HCT116 (cell line): ENCODE results near the gene LRRN4CL. TPM values are rescaled to one million over a fixed set of nuclear protein-coding genes. Genes with fewer than 3 reads are reported as not detected.
A peak's percentile ranks its signal among the peaks of the same experiment; 100 is the strongest.
"Not testable (repeated sequence)": the region's sequence is repeated elsewhere in the genome, so short reads cannot be mapped to it uniquely, and the experiment has no call there.

ENCODE experiments used
- ATAC-seq: fragments of 200-7000 bp; cut with Tn5 transposase; 2 replicates; pipeline ENCODE4 v1.9.1; 2020; ENCODE audit warnings: mild to moderate bottlenecking, moderate library complexity
- BruUV-seq: library from RNA; stranded (reverse); fragments of 400-500 nt; replicated peaks from 2 replicates; lab custom pipeline; 2021; lab: Mats Ljungman, UMichigan
- CTCF ChIA-PET: fragments of 300-600 bp; sonication (Branson Sonifier 250); formaldehyde crosslinking; loops from one replicate; lab custom pipeline; 2021; ENCODE audit warnings: antibody characterized with exemption; lab: Charles Lee
- POLR2A ChIA-PET: fragments of 300-600, 350-600 bp; sonication (Branson Sonifier 250); formaldehyde crosslinking; loops from one replicate; lab custom pipeline; 2021; ENCODE audit warnings: antibody characterized with exemption; lab: Charles Lee
- RAD21 ChIA-PET, 2 experiments: fragments of 300-600 bp; sonication (Branson Sonifier 250); formaldehyde crosslinking; loops; one replicate each; lab custom pipeline; 2023; ENCODE audit warnings: low total read pairs in 2 of 2; ENCODE audit not compliant: uncharacterized antibody in 2 of 2, unreplicated experiment in 2 of 2, low non-redundant PET in 1 of 2; lab: Charles Lee
- DNase-seq: peaks from one replicate; pipeline ENCODE4 v3.0.0-alpha.2; 2010; ENCODE audit warnings: low read depth, low spot score
- H2AFZ ChIP-seq: fragments of 200-600 bp; shearing (Covaris generic), sonication (generic); 2 replicates; pipeline ENCODE4 v1.6.1; 2017; ENCODE audit warnings: low read depth, mixed run types, mixed read lengths, antibody characterized with exemption, low read length; ENCODE audit not compliant: poor library complexity, severe bottlenecking
- H3K27ac ChIP-seq: 2 replicates; pipeline ENCODE4 v1.5.1; 2012; ENCODE audit warnings: low read depth, low read length
- H3K27me3 ChIP-seq: fragments of 200-600 bp; sonication (generic); 2 replicates; pipeline ENCODE4 v1.6.1; 2016; ENCODE audit warnings: mixed run types, low read length, mixed read lengths; ENCODE audit not compliant: insufficient read depth
- H3K36me3 ChIP-seq, 2 experiments: fragments of 200-500 bp in 1 of 2; fragments of 200-600 bp in 1 of 2; sonication (Bioruptor generic) in 1 of 2; sonication (generic) in 1 of 2; 2 replicates each; pipeline versions ENCODE4 v1.5.1 to v1.6.1; 2014 to 2016; ENCODE audit warnings: low read length in 2 of 2, inconsistent platforms in 1 of 2, mixed read lengths in 1 of 2, mixed run types in 1 of 2; ENCODE audit not compliant: insufficient read depth in 2 of 2, control insufficient read depth in 1 of 2
- H3K4me1 ChIP-seq, 2 experiments: fragments of 200-600 bp in 1 of 2; sonication (generic) in 1 of 2; 2 replicates each; pipeline versions ENCODE4 v1.5.1 to v1.6.1; 2012 to 2017; ENCODE audit warnings: low read length in 2 of 2, inconsistent platforms in 1 of 2, mild to moderate bottlenecking in 1 of 2, mixed read lengths in 1 of 2, mixed run types in 1 of 2, moderate library complexity in 1 of 2; ENCODE audit not compliant: insufficient read depth in 2 of 2, control insufficient read depth in 1 of 2
- H3K4me2 ChIP-seq: fragments of 200-600 bp; sonication (generic); 2 replicates; pipeline ENCODE4 v1.6.1; 2017; ENCODE audit warnings: mixed run types, low read length, mixed read lengths
- H3K4me3 ChIP-seq, 2 experiments: fragments of 200-600 bp in 1 of 2; sonication (generic) in 1 of 2; replicated peaks in 1 of 2; 2 replicates each; pipeline ENCODE4 v1.5.1; 2011 to 2016; ENCODE audit warnings: low read length in 2 of 2, control low read depth in 1 of 2, low read depth in 1 of 2, mild to moderate bottlenecking in 1 of 2, mixed read lengths in 1 of 2, mixed run types in 1 of 2
- H3K79me2 ChIP-seq: fragments of 200-600 bp; sonication (generic); 2 replicates; pipeline ENCODE4 v1.6.1; 2017; ENCODE audit warnings: mild to moderate bottlenecking, mixed run types, low read length, moderate library complexity, mixed read lengths; ENCODE audit not compliant: insufficient read depth
- H3K9ac ChIP-seq: fragments of 200-600 bp; sonication (generic); 2 replicates; pipeline ENCODE4 v1.6.1; 2016; ENCODE audit warnings: low read length, mixed read lengths
- H3K9me2 ChIP-seq: fragments of 200-600 bp; sonication (generic), shearing (Covaris generic); 2 replicates; pipeline ENCODE4 v1.6.1; 2017; ENCODE audit warnings: mixed run types, mild to moderate bottlenecking, moderate library complexity; ENCODE audit not compliant: insufficient read depth
- H3K9me3 ChIP-seq, 2 experiments: fragments of 200-500 bp in 1 of 2; fragments of 200-600 bp in 1 of 2; sonication (Bioruptor generic) in 1 of 2; sonication (generic) in 1 of 2; 2 replicates each; pipeline ENCODE4 v1.6.1; 2014 to 2017; ENCODE audit warnings: low read length in 2 of 2, mixed read lengths in 2 of 2, inconsistent platforms in 1 of 2, low read depth in 1 of 2, mild to moderate bottlenecking in 1 of 2, mixed run types in 1 of 2, moderate library complexity in 1 of 2; ENCODE audit not compliant: control insufficient read depth in 1 of 2, insufficient read depth in 1 of 2
- H4K20me1 ChIP-seq: fragments of 200-600 bp; sonication (generic), shearing (Covaris generic); 2 replicates; pipeline ENCODE4 v1.6.1; 2017; ENCODE audit warnings: mixed run types, mild to moderate bottlenecking, moderate library complexity; ENCODE audit not compliant: insufficient read depth
- EGR1 ChIP-seq: IDR thresholded peaks from 2 replicates; pipeline ENCODE4 v1.6.1; 2012; ENCODE audit warnings: low read depth
- RAD21 ChIP-seq: IDR thresholded peaks from 2 replicates; pipeline ENCODE4 v1.6.1; 2012; ENCODE audit warnings: low read depth, mild to moderate bottlenecking
- intact Hi-C: fragments of 100-400 bp; cut with micrococcal nuclease; formaldehyde crosslinking; loops from 2 replicates; pipeline ENCODE4 v1.10.0; 2022
- total RNA-seq: library from RNA; stranded (reverse); gene quantifications from one replicate; pipeline ENCODE4 v1.2.1, GENCODE V29; 2021; ENCODE audit not compliant: unreplicated experiment
- TF ChIP-seq, protein P1 (sequence below), 3 experiments: fragments of 200-600 bp in 1 of 3; sonication (generic) in 1 of 3; IDR thresholded peaks in 2 of 3; conservative IDR thresholded peaks in 1 of 3; 2 replicates each; pipeline ENCODE4 v1.5.1; 2012 to 2017; ENCODE audit warnings: low read depth in 2 of 3, low read length in 2 of 3, antibody characterized with exemption in 1 of 3, borderline replicate concordance in 1 of 3, control low read depth in 1 of 3, mild to moderate bottlenecking in 1 of 3, mixed read lengths in 1 of 3, mixed run types in 1 of 3, moderate library complexity in 1 of 3; ENCODE audit not compliant: insufficient read depth in 1 of 3

LRRN4CL gene
- total RNA-seq, 1 experiment from 2014 or later, result 0.71 TPM

DNA sequence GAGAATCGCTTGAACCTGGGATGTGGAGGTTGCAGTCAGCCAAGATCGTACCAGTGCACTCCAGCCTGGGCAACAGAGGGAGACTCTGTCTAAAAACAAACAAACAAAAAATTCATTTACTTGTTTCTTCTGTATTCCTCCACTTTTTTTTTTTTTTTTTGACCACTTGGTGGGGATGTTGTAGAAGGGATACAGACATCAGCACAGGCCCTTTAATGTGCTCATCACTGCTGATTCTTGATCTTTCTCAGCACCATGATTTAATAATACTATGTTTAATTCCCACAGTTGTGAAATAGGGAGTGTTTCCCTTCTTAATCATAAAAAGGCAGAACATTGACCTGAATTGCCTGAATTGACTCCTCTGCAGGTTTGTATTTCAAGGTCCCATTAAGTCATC is 43.5 kb upstream of the LRRN4CL start:
- RAD21 ChIA-PET, result no interaction called here
- intact Hi-C loops, result loop anchor here (1.0 to 2.0 kb wide), 3 partner anchors 36 to 130 kb away; partner anchors contain the start of gene TMEM179B
- H2AFZ ChIP-seq, result no peak overlapping the region
- no TSS peak for BruUV-seq
- H3K4me1 ChIP-seq, result peaks cover 6 to 10% of the 10 kb centered on the region in 2 experiments; a peak in 3 of 4 replicates
- CTCF ChIA-PET, result no interaction called here
- ATAC-seq (no peak), DNase-seq (no peak)
- H3K9ac ChIP-seq, result no peak overlapping the region
- H4K20me1 ChIP-seq, result no peaks in the 10 kb centered on the region
- POLR2A ChIA-PET, result no interaction called here
- no peaks in the 10 kb centered on the region for H3K9me3 ChIP-seq
- TF ChIP-seq RAD21 (peak; percentile 65), EGR1 (no peak)
- TF ChIP-seq, protein P1, sequence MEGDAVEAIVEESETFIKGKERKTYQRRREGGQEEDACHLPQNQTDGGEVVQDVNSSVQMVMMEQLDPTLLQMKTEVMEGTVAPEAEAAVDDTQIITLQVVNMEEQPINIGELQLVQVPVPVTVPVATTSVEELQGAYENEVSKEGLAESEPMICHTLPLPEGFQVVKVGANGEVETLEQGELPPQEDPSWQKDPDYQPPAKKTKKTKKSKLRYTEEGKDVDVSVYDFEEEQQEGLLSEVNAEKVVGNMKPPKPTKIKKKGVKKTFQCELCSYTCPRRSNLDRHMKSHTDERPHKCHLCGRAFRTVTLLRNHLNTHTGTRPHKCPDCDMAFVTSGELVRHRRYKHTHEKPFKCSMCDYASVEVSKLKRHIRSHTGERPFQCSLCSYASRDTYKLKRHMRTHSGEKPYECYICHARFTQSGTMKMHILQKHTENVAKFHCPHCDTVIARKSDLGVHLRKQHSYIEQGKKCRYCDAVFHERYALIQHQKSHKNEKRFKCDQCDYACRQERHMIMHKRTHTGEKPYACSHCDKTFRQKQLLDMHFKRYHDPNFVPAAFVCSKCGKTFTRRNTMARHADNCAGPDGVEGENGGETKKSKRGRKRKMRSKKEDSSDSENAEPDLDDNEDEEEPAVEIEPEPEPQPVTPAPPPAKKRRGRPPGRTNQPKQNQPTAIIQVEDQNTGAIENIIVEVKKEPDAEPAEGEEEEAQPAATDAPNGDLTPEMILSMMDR (IDR thresholded peaks at IDR 0.05 in 2 of 3, conservative IDR thresholded peaks at IDR 0.05 in 1 of 3; ENCODE audit: borderline replicate concordance in 1 of 3, insufficient read depth in 1 of 3, low read depth in 2 of 3, low read length in 2 of 3), result peak; percentile 21 to 59 (median 33); a peak in 4 of 6 replicates
- H3K27me3 ChIP-seq, result no peaks in the 10 kb centered on the region
- H3K4me3 ChIP-seq, result no peak overlapping the region
- H3K4me2 ChIP-seq, result no peak overlapping the region
- peaks cover 45% of the 10 kb centered on the region for H3K79me2 ChIP-seq
- no peak overlapping the region for H3K27ac ChIP-seq
- H3K9me2 ChIP-seq, result no peaks in the 10 kb centered on the region
- H3K36me3 ChIP-seq, result peaks cover 9 to 17% of the 10 kb centered on the region in 2 experiments

DNA sequence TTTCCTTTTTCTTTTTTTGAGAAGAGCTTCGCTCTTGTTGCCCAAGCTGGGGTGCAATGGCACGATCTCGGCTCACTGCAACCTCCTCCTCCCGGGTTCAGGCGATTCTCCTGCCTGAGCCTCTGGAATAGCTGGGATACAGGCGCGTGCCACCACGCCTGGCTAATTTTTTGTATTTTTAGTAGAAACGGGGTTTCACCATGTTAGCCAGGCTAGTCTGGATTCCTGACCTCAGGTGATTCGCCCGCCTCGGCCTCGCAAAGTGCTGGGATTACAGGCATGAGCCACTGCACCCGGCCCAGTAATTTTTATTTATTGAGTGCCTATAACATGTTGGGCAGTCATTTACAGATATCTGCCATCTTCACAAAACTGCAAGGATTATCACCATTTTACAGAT is 40.7 kb upstream of the LRRN4CL start:
- Histone ChIP-seq H3K9ac (peak overlapping the region; percentile 93; the same call in 1 of the 2 replicates), H3K36me3 (peaks cover 8 to 10% of the 10 kb centered on the region in 2 experiments; a peak in 2 of 4 replicates), H3K79me2 (peaks cover 59% of the 10 kb centered on the region), H3K4me2 (peak overlapping the region; percentile 100), H3K4me1 (peaks cover 11 to 21% of the 10 kb centered on the region in 2 experiments; a peak in 3 of 4 replicates), H3K4me3 (peak overlapping the region; percentile 98 to 100; a peak in 3 of 4 replicates)
- DNase-seq, H3K27me3 ChIP-seq, H3K9me2 ChIP-seq, H3K27ac ChIP-seq, RAD21 ChIA-PET, H2AFZ ChIP-seq, H3K9me3 ChIP-seq, ATAC-seq, BruUV-seq, intact Hi-C loops, H4K20me1 ChIP-seq: not testable (repeated sequence)
- POLR2A ChIA-PET, result interaction anchor here (0.6 to 4.3 kb wide), 3 partner anchors 56 to 111 kb away, joined by 3 to 59 read pairs (median 5); no protein-coding TSS in a partner anchor
- CTCF ChIA-PET, result interaction anchor here (0.7 kb wide), 1 partner anchor 40 kb away, joined by 3 read pairs; no protein-coding TSS in a partner anchor
